Testis (tissue), 3 donors: ENCODE measurements around the gene HRH4. TPM values are rescaled to one million over a fixed set of nuclear protein-coding genes. Genes with fewer than 3 reads are reported as not detected.

Source experiments
- DNase-seq: peaks from one replicate; pipeline ENCODE4 v3.0.0-alpha.2; 2019
- H3K27ac ChIP-seq, 2 donors: fragments of 200-600 bp; sonication (generic); one replicate each; pipeline ENCODE4 v1.5.1; 2019
- H3K27me3 ChIP-seq: fragments of 200-600 bp; sonication (generic); one replicate; pipeline ENCODE4 v1.5.1; 2019
- H3K36me3 ChIP-seq: fragments of 200-600 bp; sonication (generic); one replicate; pipeline ENCODE4 v1.5.1; 2017; ENCODE audit warnings: low read depth; ENCODE audit errors: missing control alignments
- H3K4me1 ChIP-seq: fragments of 200-600 bp; sonication (generic); one replicate; pipeline ENCODE4 v1.5.1; 2019
- H3K4me3 ChIP-seq, 2 donors: fragments of 200-600 bp; sonication (generic); one replicate each; pipeline ENCODE4 v1.5.1; 2017 to 2019
- H3K9me3 ChIP-seq: fragments of 200-600 bp; sonication (generic); one replicate; pipeline ENCODE4 v1.5.1; 2017
- POLR2A ChIP-seq: fragments of 450-650 bp; IDR thresholded peaks from one replicate; pipeline ENCODE4 v1.6.1; 2017; ENCODE audit warnings: antibody characterized with exemption, mild to moderate bottlenecking, moderate library complexity
- WGBS, 2 donors: methylation state at CpG; one replicate each; pipeline ENCODE4 v1.1.5; 2018; 5-methylcytosine and 5-hydroxymethylcytosine counted together
- intact Hi-C: fragments of 100-400 bp; cut with DNase I; formaldehyde crosslinking; loops from one replicate; pipeline ENCODE4 v1.15.1; 2023; ENCODE audit warnings: low total_unique reads
- polyA plus RNA-seq: library from polyadenylated mRNA; stranded (reverse); fragments of 350-450 nt; fragmentation: Illumina TruSeq; extraction: RNeasy Lipid Tissue Mini Kit (QIAGEN cat#74804); gene quantifications from one replicate; pipeline ENCODE4 v1.2.3, GENCODE V29; 2014; ENCODE audit warnings: low read depth, low replicate concordance; ENCODE audit not compliant: insufficient read depth
- total RNA-seq, 2 donors: library from RNA; depleted of rRNA; stranded (reverse); fragments of >200 nt; gene quantifications; one replicate each; pipeline ENCODE4 v1.2.3, GENCODE V29; 2016
- TF ChIP-seq, protein P1 (sequence below), 3 experiments: fragments of 450-650 bp in 2 of 3; fragments of 200-600 bp in 1 of 3; sonication (generic) in 1 of 3; IDR thresholded peaks; one replicate each; pipeline ENCODE4 v1.5.1; 2016 to 2019; ENCODE audit warnings: antibody characterized with exemption in 3 of 3, mild to moderate bottlenecking in 2 of 3, moderate library complexity in 1 of 3

Gene HRH4
- total and polyA plus RNA-seq, 3 donors from 2014 or later = 0.37 to 0.42 (median 0.39) TPM

DNA sequence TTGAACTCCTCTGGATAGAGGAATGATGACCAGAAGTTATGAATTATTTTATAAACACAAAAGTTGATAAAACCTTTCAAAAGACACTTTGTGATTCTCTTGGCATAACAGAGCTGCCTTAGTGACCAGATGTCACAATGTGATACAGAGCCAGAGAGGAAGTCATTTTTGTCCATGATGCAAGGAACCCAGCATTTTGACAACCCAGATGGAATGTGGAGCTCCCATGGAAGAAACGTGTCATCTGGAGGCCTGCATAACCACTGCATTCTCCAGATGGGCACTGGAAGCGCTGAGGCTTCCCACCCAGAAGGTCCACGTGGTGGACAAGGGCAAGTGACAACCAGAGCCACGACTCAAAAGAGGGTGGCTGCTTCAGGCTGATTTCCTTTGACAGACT lies 30.1 kb downstream of the HRH4 start:
- DNase-seq = no peak
- intact Hi-C loops = loop anchor here (5.0 kb wide), 1 partner anchor 237 kb away; no protein-coding TSS in a partner anchor

DNA sequence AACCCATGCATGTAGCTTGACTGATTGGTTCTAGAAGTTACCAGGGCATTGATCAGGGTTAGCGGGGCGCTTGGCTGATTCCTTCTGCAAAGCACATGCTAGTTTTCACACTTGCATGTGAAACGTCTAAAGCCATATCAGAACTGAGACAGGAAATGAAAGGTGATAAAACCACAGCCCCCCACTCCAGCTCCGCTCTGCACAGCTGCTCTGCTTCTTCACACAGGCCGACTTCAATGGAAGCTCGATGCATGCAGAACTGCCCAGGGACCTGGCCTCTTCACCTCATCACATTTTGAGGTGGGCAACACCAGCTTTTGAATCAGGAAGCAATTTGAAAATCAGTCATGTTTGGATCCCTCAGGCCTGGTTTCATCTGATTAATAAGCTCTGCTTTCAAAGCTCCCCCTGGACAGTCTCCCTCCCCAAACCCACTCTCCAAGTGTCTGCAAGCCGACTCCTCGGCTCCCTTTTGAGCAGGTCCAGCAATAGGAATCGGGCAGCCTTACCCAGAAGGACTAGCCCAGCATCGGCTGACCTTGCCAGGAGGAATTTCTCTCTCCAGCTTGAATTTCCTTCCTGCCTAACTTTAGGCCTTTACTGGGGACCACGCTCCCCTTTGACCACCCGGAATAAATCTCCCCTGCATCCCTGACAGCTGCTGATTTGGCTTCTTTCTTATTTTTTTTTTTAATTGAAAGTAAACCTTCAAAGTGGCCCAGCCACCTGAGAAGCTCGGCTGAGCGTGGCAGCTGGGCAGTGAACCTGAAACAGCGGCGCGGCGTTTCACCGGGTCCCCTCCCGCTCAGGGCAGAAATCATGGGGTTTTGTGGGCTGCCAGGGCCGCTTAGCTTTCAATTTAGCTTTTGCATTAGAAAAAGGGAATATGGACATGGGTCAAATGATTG lies 31.7 kb downstream of the HRH4 start:
- H3K4me3 ChIP-seq = no peak overlapping the region
- intact Hi-C loops = loop anchor here (5.0 kb wide), 1 partner anchor 235 kb away; no protein-coding TSS in a partner anchor
- no peaks in the 10 kb centered on the region for H3K36me3 ChIP-seq
- no peaks in the 10 kb centered on the region for H3K9me3 ChIP-seq
- no peak overlapping the region for H3K27ac ChIP-seq
- WGBS, 2 donors = 57 to 62% methylated on average over 21 of the region's 21 CpGs
- no peaks in the 10 kb centered on the region for H3K4me1 ChIP-seq
- no peak for DNase-seq
- H3K27me3 ChIP-seq = no peaks in the 10 kb centered on the region
- TF ChIP-seq POLR2A = no peak
- TF ChIP-seq, protein P1, sequence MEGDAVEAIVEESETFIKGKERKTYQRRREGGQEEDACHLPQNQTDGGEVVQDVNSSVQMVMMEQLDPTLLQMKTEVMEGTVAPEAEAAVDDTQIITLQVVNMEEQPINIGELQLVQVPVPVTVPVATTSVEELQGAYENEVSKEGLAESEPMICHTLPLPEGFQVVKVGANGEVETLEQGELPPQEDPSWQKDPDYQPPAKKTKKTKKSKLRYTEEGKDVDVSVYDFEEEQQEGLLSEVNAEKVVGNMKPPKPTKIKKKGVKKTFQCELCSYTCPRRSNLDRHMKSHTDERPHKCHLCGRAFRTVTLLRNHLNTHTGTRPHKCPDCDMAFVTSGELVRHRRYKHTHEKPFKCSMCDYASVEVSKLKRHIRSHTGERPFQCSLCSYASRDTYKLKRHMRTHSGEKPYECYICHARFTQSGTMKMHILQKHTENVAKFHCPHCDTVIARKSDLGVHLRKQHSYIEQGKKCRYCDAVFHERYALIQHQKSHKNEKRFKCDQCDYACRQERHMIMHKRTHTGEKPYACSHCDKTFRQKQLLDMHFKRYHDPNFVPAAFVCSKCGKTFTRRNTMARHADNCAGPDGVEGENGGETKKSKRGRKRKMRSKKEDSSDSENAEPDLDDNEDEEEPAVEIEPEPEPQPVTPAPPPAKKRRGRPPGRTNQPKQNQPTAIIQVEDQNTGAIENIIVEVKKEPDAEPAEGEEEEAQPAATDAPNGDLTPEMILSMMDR (IDR thresholded peaks at IDR 0.05) = no peak

More for the DNA sequence above, 30.1 kb downstream of the HRH4 start:
- Histone ChIP-seq H3K4me1 (no peaks in the 10 kb centered on the region), H3K27me3 (no peaks in the 10 kb centered on the region), H3K4me3 (no peak overlapping the region), H3K9me3 (no peaks in the 10 kb centered on the region), H3K27ac (no peak overlapping the region), H3K36me3 (no peaks in the 10 kb centered on the region)
- WGBS, 2 donors = 49 to 51% methylated on average over 4 of the region's 4 CpGs
- TF ChIP-seq, protein P1 (IDR thresholded peaks at IDR 0.05) = no peak
- TF ChIP-seq POLR2A = no peak

DNA sequence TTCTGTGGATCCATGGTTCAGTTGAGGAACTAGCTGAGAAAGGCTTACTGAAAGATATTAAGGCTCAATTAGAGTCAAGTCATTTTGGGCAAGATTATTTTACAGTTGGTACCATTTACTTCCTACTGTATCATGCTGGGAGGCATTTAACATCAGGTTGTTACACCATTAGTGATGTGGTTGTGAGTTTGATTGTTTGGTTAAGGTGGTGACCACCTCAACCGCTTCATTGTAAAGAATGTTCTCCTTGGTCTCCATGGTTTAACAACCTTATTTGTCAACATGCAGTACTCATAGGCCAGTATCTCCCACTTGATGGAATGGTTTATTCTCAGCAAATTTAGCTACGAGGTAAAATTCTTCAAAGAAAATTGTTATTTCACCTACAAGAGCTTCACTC lies 34.1 kb downstream of the HRH4 start:
- no peak overlapping the region for H3K27ac ChIP-seq
- intact Hi-C loops = loop anchor here (5.0 kb wide), 1 partner anchor 233 kb away; no protein-coding TSS in a partner anchor
- 98 to 99% methylated on average over 2 of the region's 2 CpGs for WGBS, 2 donors
- TF ChIP-seq, protein P1 (IDR thresholded peaks at IDR 0.05) = no peak
- TF ChIP-seq POLR2A = no peak
- DNase-seq = no peak
- H3K9me3 ChIP-seq = no peaks in the 10 kb centered on the region
- no peaks in the 10 kb centered on the region for H3K4me1 ChIP-seq
- no peak overlapping the region for H3K4me3 ChIP-seq
- no peaks in the 10 kb centered on the region for H3K27me3 ChIP-seq
- H3K36me3 ChIP-seq = no peaks in the 10 kb centered on the region

DNA sequence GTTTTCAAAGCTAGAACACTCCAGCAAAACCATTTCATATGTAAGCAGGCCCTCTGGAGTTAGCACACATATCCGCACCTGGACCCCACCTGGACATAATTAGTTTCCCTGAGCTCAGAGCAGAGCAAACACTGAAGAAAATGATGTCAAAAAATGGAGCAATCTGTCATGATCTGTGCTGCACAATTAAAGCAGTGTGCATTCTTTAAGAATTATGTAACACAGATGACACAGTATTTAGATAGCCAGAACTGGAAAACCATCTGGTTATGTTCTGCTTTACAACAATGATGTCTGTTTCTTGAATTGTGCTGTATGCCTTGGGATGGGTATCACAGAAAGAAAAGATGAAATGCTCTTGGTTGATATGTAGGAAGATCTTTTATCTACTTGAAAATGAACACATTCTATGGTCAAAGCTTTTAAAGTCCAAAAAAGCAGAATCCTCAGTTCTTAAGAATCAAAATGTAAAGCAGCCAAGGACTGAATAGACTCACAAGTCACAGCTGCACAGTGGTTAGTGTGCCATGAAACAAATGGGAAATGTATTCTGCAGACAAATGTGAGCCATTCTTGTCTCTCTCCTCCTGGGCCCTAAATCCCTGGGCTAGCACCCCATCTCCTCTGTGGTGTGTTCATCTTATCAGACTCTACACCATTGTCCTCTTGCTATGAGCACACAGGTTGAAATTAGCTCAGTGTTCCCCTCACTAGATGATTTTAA lies 36.8 kb downstream of the HRH4 start:
- WGBS, 2 donors = 85 to 100% methylated on average over 1 of the region's 1 CpG

More for the DNA sequence above, 36.8 kb downstream of the HRH4 start:
- H3K27ac ChIP-seq = no peak overlapping the region
- no peak overlapping the region for H3K4me3 ChIP-seq
- intact Hi-C loops = no loop called here
- no peaks in the 10 kb centered on the region for H3K4me1 ChIP-seq
- no peaks in the 10 kb centered on the region for H3K36me3 ChIP-seq
- no peaks in the 10 kb centered on the region for H3K9me3 ChIP-seq
- H3K27me3 ChIP-seq = no peaks in the 10 kb centered on the region
- TF ChIP-seq POLR2A = no peak
- TF ChIP-seq, protein P1 (IDR thresholded peaks at IDR 0.05) = no peak
- DNase-seq = no peak
